DOHH2 (cell line): ENCODE measurements around the gene ITK.
"Not testable (repeated sequence)": the region's sequence is repeated elsewhere in the genome, so short reads cannot be mapped to it uniquely, and the experiment has no call there.

Source experiments
- H3F3A ChIP-seq: fragments of 200-600 bp; sonication (generic), shearing (Covaris generic); 2 replicates; pipeline ENCODE4 v1.6.0; 2016; ENCODE audit warnings: antibody characterized with exemption, mild to moderate bottlenecking; ENCODE audit not compliant: control insufficient read depth, insufficient read depth
- H3K27ac ChIP-seq: fragments of 200-600 bp; sonication (generic); 2 replicates; pipeline ENCODE4 v1.5.1; 2014; ENCODE audit warnings: low read depth, mild to moderate bottlenecking, low read length, moderate library complexity
- H3K27me3 ChIP-seq: fragments of 200-600 bp; sonication (generic); 2 replicates; pipeline ENCODE4 v1.6.1; 2014; ENCODE audit warnings: mild to moderate bottlenecking, low read length, mixed read lengths; ENCODE audit not compliant: control insufficient read depth
- H3K36me3 ChIP-seq: fragments of 200-600 bp; sonication (generic); 2 replicates; pipeline ENCODE4 v1.6.1; 2014; ENCODE audit warnings: mild to moderate bottlenecking, low read length, moderate library complexity, mixed read lengths; ENCODE audit not compliant: control insufficient read depth
- H3K4me1 ChIP-seq: fragments of 200-600 bp; sonication (generic); 2 replicates; pipeline ENCODE4 v1.6.1; 2014; ENCODE audit warnings: mild to moderate bottlenecking, low read length, mixed read lengths; ENCODE audit not compliant: control insufficient read depth
- H3K4me2 ChIP-seq: fragments of 200-600 bp; sonication (generic); 2 replicates; pipeline ENCODE4 v1.6.0; 2014; ENCODE audit warnings: mild to moderate bottlenecking, low read length, moderate library complexity
- H3K4me3 ChIP-seq: fragments of 200-600 bp; sonication (generic); 2 replicates; pipeline ENCODE4 v1.5.1; 2014; ENCODE audit warnings: mild to moderate bottlenecking, low read length, mixed read lengths
- H3K79me2 ChIP-seq: fragments of 200-600 bp; sonication (generic); 2 replicates; pipeline ENCODE4 v1.6.1; 2014; ENCODE audit warnings: mild to moderate bottlenecking, low read length, mixed read lengths; ENCODE audit not compliant: control insufficient read depth
- H3K9me2 ChIP-seq: fragments of 200-600 bp; sonication (generic); replicated peaks from 2 replicates; pipeline ENCODE4 v1.6.1; 2014; ENCODE audit warnings: mild to moderate bottlenecking, low read length, mixed read lengths; ENCODE audit not compliant: control insufficient read depth
- H3K9me3 ChIP-seq: fragments of 200-600 bp; sonication (generic); 2 replicates; pipeline ENCODE4 v1.6.1; 2014; ENCODE audit warnings: antibody characterized with exemption, low read length, mixed read lengths; ENCODE audit not compliant: control insufficient read depth, insufficient read depth
- H4K20me1 ChIP-seq: fragments of 200-600 bp; sonication (generic); 2 replicates; pipeline ENCODE4 v1.6.0; 2014; ENCODE audit warnings: low read depth, mild to moderate bottlenecking, antibody characterized with exemption, low read length, moderate library complexity; ENCODE audit not compliant: control insufficient read depth, insufficient read depth
- CTCF ChIP-seq: fragments of 200-600 bp; sonication (generic); IDR thresholded peaks from one replicate; pipeline ENCODE4 v1.5.1; 2014; ENCODE audit warnings: antibody characterized with exemption, mild to moderate bottlenecking, low read depth, low read length; ENCODE audit not compliant: poor library complexity, severe bottlenecking
- EZH2phosphoT487 ChIP-seq: fragments of 200-600 bp; sonication (generic); IDR thresholded peaks from 2 replicates; pipeline ENCODE4 v1.6.1; 2017; ENCODE audit warnings: borderline replicate concordance, mild to moderate bottlenecking, antibody characterized with exemption, low read length, moderate library complexity, mixed read lengths

Gene ITK

GRCh38 chr5:157233515-157233914 lies 52.9 kb downstream of the ITK start:
- H3K79me2 ChIP-seq, result no peaks in the 10 kb centered on the region
- H3K9me3 ChIP-seq, result no peaks in the 10 kb centered on the region
- H3K4me2 ChIP-seq, result no peak overlapping the region
- H3K9me2 ChIP-seq, result no peaks in the 10 kb centered on the region
- no peaks in the 10 kb centered on the region for H3K4me1 ChIP-seq
- H3F3A ChIP-seq, result no peaks in the 10 kb centered on the region
- TF ChIP-seq EZH2phosphoT487 (no peak), CTCF (no peak)
- no peaks in the 10 kb centered on the region for H4K20me1 ChIP-seq
- H3K27ac ChIP-seq, result no peak overlapping the region
- no peak overlapping the region for H3K4me3 ChIP-seq
- H3K27me3 ChIP-seq, result no peaks in the 10 kb centered on the region
- H3K36me3 ChIP-seq, result no peaks in the 10 kb centered on the region

GRCh38 chr5:157236423-157236822 lies 55.8 kb downstream of the ITK start:
- H3K79me2 ChIP-seq, result no peaks in the 10 kb centered on the region
- no peak overlapping the region for H3K4me2 ChIP-seq
- H3F3A ChIP-seq, result no peaks in the 10 kb centered on the region
- no peaks in the 10 kb centered on the region for H3K36me3 ChIP-seq
- no peaks in the 10 kb centered on the region for H4K20me1 ChIP-seq
- no peaks in the 10 kb centered on the region for H3K9me3 ChIP-seq
- TF ChIP-seq EZH2phosphoT487 (no peak), CTCF (no peak)
- no peaks in the 10 kb centered on the region for H3K4me1 ChIP-seq
- no peak overlapping the region for H3K27ac ChIP-seq
- no peaks in the 10 kb centered on the region for H3K9me2 ChIP-seq
- no peak overlapping the region for H3K4me3 ChIP-seq
- H3K27me3 ChIP-seq, result no peaks in the 10 kb centered on the region

- Histone ChIP-seq H3K4me2 (no peak overlapping the region), H3F3A (no peaks in the 10 kb centered on the region), H3K36me3 (no peaks in the 10 kb centered on the region), H3K4me3 (no peak overlapping the region), H3K27ac (no peak overlapping the region), H3K79me2 (no peaks in the 10 kb centered on the region), H3K9me2 (no peaks in the 10 kb centered on the region), H3K4me1 (no peaks in the 10 kb centered on the region), H3K27me3 (no peaks in the 10 kb centered on the region), H3K9me3 (no peaks in the 10 kb centered on the region), H4K20me1 (no peaks in the 10 kb centered on the region)
- TF ChIP-seq EZH2phosphoT487 (no peak), CTCF (no peak)
These were observed 60.8 kb downstream of the ITK start for GRCh38 chr5:157241483-157241882.

GRCh38 chr5:157244704-157245103 lies 64.1 kb downstream of the ITK start:
- H3K36me3 ChIP-seq, H3K9me2 ChIP-seq, H3K79me2 ChIP-seq, H3K4me3 ChIP-seq, H3F3A ChIP-seq, H3K4me2 ChIP-seq, H3K27ac ChIP-seq, H4K20me1 ChIP-seq, H3K9me3 ChIP-seq, H3K4me1 ChIP-seq, H3K27me3 ChIP-seq: not testable (repeated sequence)
